Subcutaneous abdominal adipose tissue (tissue), 5 donors: ENCODE data around the gene PFN1.
A peak's percentile ranks its signal among the peaks of the same experiment; 100 is the strongest.

Experiments
- H3K27ac ChIP-seq: one replicate; pipeline ENCODE4 v1.7.0; 2013; ENCODE audit warnings: low read depth, mild to moderate bottlenecking, inconsistent platforms, low read length, moderate library complexity
- H3K27me3 ChIP-seq, 5 donors: one replicate each; pipeline ENCODE4 v1.7.0; 2013; ENCODE audit warnings: low read length in 5 of 5, inconsistent platforms in 1 of 5; ENCODE audit not compliant: control insufficient read depth in 5 of 5, insufficient read depth in 4 of 5
- H3K36me3 ChIP-seq, 5 donors: one replicate each; pipeline ENCODE4 v1.7.0; 2013; ENCODE audit warnings: low read length in 5 of 5; ENCODE audit not compliant: control insufficient read depth in 5 of 5, insufficient read depth in 5 of 5
- H3K4me1 ChIP-seq, 5 donors: one replicate each; pipeline ENCODE4 v1.7.0; 2013; ENCODE audit warnings: low read length in 5 of 5, mild to moderate bottlenecking in 3 of 5, moderate library complexity in 1 of 5; ENCODE audit not compliant: control insufficient read depth in 5 of 5, insufficient read depth in 5 of 5
- H3K4me3 ChIP-seq, 5 donors: one replicate each; pipeline ENCODE4 v1.7.0; 2013; ENCODE audit warnings: low read length in 5 of 5, low read depth in 1 of 5
- H3K9ac ChIP-seq, 5 donors: one replicate each; pipeline ENCODE4 v1.7.0; 2013; ENCODE audit warnings: low read length in 5 of 5, mild to moderate bottlenecking in 4 of 5, moderate library complexity in 3 of 5
- H3K9me3 ChIP-seq, 5 donors: one replicate each; pipeline ENCODE4 v1.7.0; 2013; ENCODE audit warnings: low read length in 5 of 5; ENCODE audit not compliant: control insufficient read depth in 5 of 5
- donor health status: healthy.
- donor health status: healthy.
- donor health status: healthy.
- donor health status: healthy.
- donor health status: healthy.

PFN1 gene

DNA sequence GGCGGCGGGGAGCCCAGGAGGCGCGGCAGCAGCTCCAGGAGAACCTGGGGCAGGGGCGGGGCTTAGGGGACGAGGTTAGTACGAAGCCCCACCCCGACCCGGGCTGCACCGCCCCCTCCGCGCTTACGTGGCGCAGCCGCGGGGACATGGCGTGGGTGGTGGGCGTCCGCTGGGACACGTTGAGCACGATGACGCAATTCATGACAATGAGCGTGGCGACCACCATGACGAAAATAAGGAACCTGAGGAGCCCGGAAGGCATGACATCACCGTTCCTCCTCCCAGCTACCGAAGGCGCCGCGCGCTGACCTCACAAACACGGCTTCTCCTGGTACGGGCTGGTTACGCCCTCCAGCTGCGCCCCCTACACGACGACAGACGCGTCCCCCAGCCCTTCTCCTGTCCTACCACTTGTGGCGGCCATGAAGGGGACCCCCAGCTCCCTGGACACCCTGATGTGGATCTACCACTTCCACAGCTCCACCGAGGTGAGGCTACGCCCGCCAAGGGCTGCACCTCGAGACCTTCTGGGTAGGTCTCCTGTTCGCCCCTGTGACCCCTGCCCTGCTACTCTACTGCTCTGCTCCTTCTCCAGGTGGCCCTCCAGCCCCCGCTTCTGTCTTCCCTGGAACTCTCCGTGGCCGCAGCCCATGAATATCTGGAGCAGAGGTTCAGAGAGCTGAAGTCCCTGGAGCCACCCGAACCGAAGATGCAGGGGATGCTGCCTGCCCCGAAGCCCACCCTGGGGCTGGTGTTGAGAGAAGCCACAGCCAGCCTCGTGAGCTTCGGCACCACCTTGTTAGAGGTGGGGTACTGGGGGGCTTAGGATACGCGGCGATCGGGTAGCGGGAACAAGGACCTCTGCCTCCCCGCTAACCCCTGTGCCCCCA lies 48.7 kb downstream of the PFN1 start, which contains the start of gene C17orf107:
C17orf107 (plus strand) TSS at position 196 of the 890 bp plus-strand sequence; CDS start at position 423, 227 bp downstream.
- Histone ChIP-seq H3K9ac (peak within 1 kb of the TSS in 4 of 5 donors; percentile 1 to 71 (median 56)), H3K36me3 (peaks cover 0 to 28% (median 28%) of the 10 kb centered on the region in 5 donors), H3K9me3 (no peaks in the 10 kb centered on the region), H3K27me3 (peaks cover 5 to 26% (median 9%) of the 10 kb centered on the region in 5 donors), H3K4me3 (peak within 1 kb of the TSS; percentile 45 to 72 (median 68)), H3K4me1 (peaks cover 0 to 53% (median 37%) of the 10 kb centered on the region in 5 donors), H3K27ac (no peak within 1 kb of the TSS)

DNA sequence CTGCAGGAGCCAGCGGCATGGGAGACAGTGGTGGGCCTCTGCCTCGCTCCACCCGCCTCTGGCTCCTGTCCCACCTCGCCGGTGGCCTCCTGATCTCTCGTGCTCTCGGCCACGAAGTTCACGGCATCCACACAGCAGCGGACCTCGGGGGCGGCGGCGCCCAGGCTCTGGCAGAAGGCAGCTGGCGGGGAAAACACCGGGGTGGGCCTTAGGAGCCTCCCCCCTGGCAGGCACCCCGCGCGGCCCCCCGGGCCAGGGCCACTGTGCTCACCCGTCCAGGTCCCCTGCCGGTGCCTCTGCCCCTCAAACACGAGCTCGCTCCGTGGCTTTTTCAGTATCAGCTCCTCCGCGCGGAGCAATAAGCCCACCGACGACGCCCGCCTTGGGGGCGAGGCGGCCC lies 49.4 kb downstream of the PFN1 start:
- Histone ChIP-seq H3K36me3 (peaks cover 0 to 35% (median 34%) of the 10 kb centered on the region in 5 donors), H3K27me3 (peaks cover 5 to 26% (median 9%) of the 10 kb centered on the region in 5 donors), H3K9ac (peak overlapping the region in 1 of 5 donors; percentile 41), H3K4me1 (peaks cover 0 to 53% (median 37%) of the 10 kb centered on the region in 5 donors), H3K4me3 (peak overlapping the region in 4 of 5 donors; percentile 45 to 72 (median 69)), H3K27ac (no peak overlapping the region), H3K9me3 (no peaks in the 10 kb centered on the region)

DNA sequence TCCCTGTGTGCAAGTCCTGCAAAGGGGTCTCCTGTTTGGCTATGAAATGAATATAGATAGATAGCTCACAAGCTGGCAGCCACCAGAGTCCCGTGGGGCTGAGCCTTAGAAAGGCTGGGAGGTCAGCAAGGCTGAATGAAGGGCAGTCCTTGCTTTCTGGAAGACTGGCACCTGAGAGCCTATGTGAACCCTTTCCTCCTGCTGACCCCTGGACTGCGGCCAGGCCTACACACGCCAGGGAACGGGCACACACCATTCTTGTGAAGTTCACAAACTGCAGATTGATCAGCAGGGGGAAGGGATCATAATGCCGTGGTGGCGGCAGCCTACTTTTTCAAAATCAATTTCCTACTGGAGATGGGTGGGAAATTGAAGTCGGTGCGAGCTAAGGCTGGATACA lies 50.0 kb downstream of the PFN1 start:
- Histone ChIP-seq H3K4me3 (peak overlapping the region in 2 of 5 donors; percentile 70 to 72), H3K4me1 (peaks cover 0 to 50% (median 36%) of the 10 kb centered on the region in 5 donors), H3K9me3 (no peaks in the 10 kb centered on the region), H3K27me3 (peaks cover 5 to 26% (median 9%) of the 10 kb centered on the region in 5 donors), H3K27ac (no peak overlapping the region), H3K9ac (no peak overlapping the region), H3K36me3 (peaks cover 0 to 41% (median 40%) of the 10 kb centered on the region in 5 donors)

DNA sequence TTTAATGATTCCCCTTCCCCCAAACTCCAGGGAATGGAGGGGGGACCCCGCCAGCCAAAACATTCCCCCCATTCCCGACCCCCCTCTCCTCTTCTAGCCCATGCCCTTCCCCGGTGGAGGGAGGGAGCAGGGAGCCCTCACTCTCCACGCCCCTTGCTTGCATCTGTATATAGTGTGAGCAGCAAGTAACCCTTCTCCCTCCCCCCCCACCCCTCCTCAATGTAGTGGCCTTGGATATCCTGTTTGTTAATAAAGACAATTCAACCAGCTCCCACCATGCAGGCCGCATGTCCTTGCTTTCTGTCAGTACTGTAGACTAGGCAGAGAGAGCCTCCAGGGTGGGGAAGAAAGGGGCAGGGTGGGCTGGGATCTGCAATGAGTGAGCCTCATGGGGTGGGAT lies 50.5 kb downstream of the PFN1 start:
- H3K9me3 ChIP-seq, result no peaks in the 10 kb centered on the region
- peaks cover 5 to 26% (median 9%) of the 10 kb centered on the region in 5 donors for H3K27me3 ChIP-seq
- H3K9ac ChIP-seq, result no peak overlapping the region
- peaks cover 0 to 46% (median 45%) of the 10 kb centered on the region in 5 donors for H3K36me3 ChIP-seq
- H3K4me3 ChIP-seq, result no peak overlapping the region
- H3K27ac ChIP-seq, result no peak overlapping the region
- peaks cover 0 to 44% (median 31%) of the 10 kb centered on the region in 5 donors for H3K4me1 ChIP-seq

DNA sequence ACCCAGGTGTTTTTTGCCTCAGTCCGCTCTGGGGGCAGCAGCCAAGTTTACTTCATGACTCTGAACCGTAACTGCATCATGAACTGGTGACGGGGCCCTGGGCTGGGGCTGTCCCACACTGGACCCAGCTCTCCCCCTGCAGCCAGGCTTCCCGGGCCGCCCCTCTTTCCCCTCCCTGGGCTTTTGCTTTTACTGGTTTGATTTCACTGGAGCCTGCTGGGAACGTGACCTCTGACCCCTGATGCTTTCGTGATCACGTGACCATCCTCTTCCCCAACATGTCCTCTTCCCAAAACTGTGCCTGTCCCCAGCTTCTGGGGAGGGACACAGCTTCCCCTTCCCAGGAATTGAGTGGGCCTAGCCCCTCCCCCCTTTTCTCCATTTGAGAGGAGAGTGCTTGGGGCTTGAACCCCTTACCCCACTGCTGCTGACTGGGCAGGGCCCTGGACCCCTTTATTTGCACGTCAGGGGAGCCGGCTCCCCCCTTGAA lies 51.1 kb downstream of the PFN1 start:
- Histone ChIP-seq H3K4me1 (peaks cover 0 to 39% (median 27%) of the 10 kb centered on the region in 5 donors), H3K27me3 (peaks cover 5 to 26% (median 9%) of the 10 kb centered on the region in 5 donors), H3K36me3 (peaks cover 0 to 52% (median 51%) of the 10 kb centered on the region in 5 donors), H3K27ac (no peak overlapping the region), H3K4me3 (no peak overlapping the region), H3K9ac (no peak overlapping the region), H3K9me3 (no peaks in the 10 kb centered on the region)

DNA sequence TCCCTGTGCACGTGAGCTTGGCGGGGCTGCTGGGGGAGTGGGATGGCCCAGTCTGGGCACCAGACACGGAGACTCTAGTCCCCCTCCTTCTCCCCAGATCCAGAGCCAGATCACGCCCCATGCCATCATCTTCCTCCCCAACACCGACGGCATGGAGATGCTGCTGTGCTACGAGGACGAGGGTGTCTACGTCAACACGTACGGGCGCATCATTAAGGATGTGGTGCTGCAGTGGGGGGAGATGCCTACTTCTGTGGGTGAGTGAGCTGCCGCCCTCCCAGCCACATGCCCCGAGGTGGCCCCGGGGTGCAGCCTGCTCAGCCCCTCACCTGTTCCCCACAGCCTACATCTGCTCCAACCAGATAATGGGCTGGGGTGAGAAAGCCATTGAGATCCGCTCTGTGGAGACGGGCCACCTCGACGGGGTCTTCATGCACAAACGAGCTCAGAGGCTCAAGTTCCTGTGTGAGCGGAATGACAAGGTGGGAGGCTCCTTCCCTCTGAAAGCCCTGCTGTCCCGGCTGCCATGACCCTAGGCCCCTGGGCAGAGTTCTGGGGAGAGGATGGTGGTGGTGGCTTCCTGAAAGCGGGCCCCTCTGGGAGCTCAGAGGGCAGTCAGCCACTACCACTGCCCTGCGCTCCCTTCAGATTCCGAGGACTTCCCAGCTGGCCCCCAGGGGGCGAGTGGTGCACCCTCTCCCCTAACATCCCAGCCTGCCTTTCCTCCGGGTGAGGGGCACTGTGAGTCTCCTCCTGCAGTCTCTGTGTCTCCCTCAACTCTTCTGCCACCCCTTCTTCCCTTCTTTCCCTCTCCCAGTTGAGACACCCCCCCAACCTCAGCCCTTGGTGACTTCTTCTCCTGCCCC lies 51.8 kb downstream of the PFN1 start:
- Histone ChIP-seq H3K27ac (no peak overlapping the region), H3K27me3 (peaks cover 5 to 26% (median 9%) of the 10 kb centered on the region in 5 donors), H3K9ac (no peak overlapping the region), H3K4me1 (peaks cover 0 to 33% (median 25%) of the 10 kb centered on the region in 5 donors), H3K36me3 (peaks cover 0 to 58% (median 56%) of the 10 kb centered on the region in 5 donors), H3K4me3 (no peak overlapping the region), H3K9me3 (no peaks in the 10 kb centered on the region)

DNA sequence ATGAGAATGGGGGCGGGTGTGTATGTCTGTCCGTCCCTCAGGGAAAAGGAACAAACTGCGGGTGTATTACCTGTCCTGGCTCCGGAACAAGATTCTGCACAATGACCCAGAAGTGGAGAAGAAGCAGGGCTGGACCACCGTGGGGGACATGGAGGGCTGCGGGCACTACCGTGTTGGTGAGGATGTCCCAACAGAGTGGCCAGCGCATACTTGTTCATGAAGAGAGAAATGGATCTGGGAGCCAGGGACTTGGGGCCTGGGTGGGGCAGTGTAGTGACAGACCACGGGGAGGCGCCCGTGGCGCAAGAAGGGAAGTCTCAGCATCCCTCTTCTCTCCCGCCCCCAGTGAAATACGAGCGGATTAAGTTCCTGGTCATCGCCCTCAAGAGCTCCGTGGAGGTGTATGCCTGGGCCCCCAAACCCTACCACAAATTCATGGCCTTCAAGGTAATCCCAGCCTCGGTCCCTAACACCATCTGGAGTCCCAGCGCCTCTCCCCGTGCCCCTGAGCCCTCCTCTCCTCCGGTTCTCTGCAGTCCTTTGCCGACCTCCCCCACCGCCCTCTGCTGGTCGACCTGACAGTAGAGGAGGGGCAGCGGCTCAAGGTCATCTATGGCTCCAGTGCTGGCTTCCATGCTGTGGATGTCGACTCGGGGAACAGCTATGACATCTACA lies 52.5 kb downstream of the PFN1 start:
- no peak overlapping the region for H3K4me3 ChIP-seq
- peaks cover 5 to 23% (median 9%) of the 10 kb centered on the region in 5 donors for H3K27me3 ChIP-seq
- H3K36me3 ChIP-seq, result peaks cover 0 to 66% (median 63%) of the 10 kb centered on the region in 5 donors
- no peak overlapping the region for H3K27ac ChIP-seq
- H3K9me3 ChIP-seq, result no peaks in the 10 kb centered on the region
- H3K9ac ChIP-seq, result no peak overlapping the region
- peaks cover 0 to 25% (median 23%) of the 10 kb centered on the region in 5 donors for H3K4me1 ChIP-seq
